NOMO-1 treated with DMSO at 0.1 percent for 48 hours (cell line): ENCODE data around the gene CDCP1.
A peak's percentile ranks its signal among the peaks of the same experiment; 100 is the strongest.

Experiments used
- DNase-seq: peaks from one replicate; lab custom pipeline; 2025; ENCODE audit not compliant: unreplicated experiment; lab: John Stamatoyannopoulos, UW

Gene CDCP1, protein sequence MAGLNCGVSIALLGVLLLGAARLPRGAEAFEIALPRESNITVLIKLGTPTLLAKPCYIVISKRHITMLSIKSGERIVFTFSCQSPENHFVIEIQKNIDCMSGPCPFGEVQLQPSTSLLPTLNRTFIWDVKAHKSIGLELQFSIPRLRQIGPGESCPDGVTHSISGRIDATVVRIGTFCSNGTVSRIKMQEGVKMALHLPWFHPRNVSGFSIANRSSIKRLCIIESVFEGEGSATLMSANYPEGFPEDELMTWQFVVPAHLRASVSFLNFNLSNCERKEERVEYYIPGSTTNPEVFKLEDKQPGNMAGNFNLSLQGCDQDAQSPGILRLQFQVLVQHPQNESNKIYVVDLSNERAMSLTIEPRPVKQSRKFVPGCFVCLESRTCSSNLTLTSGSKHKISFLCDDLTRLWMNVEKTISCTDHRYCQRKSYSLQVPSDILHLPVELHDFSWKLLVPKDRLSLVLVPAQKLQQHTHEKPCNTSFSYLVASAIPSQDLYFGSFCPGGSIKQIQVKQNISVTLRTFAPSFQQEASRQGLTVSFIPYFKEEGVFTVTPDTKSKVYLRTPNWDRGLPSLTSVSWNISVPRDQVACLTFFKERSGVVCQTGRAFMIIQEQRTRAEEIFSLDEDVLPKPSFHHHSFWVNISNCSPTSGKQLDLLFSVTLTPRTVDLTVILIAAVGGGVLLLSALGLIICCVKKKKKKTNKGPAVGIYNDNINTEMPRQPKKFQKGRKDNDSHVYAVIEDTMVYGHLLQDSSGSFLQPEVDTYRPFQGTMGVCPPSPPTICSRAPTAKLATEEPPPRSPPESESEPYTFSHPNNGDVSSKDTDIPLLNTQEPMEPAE

GRCh38 chr3:45145681-45146614, at the start of gene CDCP1:
TSS of gene CDCP1 (minus strand) at chr3:45146378. CDS start at chr3:45146287, 91 bp downstream.
- peak; percentile 14 for DNase-seq

DNA sequence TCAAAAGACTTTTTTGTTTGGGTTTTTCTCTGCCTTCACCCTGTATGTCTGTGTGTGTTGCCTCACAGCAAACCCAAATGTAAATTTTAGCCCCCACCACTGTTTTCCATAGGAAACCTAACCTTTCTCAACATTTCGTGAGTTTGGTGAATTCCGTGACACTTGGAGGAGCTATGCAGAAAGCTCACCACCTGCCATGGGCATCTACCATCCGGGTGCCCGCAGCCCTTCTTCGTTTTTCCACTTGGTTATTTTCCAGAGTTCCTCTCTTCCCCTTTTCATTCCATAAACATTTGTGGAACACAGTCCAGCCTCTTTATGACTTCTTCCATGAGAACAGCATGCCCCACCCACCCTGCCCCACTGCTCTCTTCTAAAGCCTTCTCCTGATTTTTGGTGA, 48.6 kb upstream of the CDCP1 start:
- DNase-seq = no peak

DNA sequence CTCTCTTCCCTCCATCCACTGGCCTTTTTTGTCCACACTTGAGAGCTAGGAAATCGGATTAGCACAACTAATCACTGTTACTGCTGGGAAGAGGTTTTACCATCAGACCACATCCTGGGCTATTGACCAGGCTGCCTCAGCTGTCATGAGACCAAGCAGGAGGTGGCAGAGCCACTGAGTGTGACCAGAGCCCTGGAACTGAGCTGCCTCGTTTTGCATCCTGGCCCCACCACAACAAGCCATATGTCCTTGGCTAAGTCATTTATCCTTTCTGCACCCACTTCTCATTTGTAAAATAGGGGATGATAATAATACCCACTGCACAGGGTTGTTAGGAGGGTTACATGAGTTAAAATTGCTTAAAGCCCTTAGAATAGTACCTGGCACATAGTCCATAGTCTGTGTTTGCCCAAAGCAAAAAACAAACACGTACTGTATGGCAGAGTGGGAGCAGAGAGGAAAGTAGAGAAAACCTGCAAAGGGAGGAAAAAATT, 45.8 kb upstream of the CDCP1 start:
- no peak for DNase-seq

DNA sequence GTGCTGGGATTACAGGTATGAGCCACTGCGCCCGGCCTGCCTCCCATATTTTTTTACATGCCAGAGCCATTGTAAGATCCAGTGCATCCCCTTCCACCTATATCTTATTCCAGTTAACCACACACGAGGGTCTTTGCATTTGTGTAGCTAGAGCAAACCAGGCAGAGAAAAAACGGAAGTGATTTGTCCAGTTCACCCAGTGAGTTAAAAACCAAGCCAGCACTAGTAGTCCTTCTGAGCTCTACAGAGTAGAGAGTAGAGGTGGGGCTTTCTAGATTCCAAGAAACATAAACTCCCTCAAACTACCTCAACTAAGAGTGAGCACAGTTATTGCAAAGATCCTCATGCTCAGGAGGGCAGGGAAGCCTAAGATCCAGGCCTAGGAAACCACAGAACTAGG, 45.2 kb upstream of the CDCP1 start:
- DNase-seq = no peak

DNA sequence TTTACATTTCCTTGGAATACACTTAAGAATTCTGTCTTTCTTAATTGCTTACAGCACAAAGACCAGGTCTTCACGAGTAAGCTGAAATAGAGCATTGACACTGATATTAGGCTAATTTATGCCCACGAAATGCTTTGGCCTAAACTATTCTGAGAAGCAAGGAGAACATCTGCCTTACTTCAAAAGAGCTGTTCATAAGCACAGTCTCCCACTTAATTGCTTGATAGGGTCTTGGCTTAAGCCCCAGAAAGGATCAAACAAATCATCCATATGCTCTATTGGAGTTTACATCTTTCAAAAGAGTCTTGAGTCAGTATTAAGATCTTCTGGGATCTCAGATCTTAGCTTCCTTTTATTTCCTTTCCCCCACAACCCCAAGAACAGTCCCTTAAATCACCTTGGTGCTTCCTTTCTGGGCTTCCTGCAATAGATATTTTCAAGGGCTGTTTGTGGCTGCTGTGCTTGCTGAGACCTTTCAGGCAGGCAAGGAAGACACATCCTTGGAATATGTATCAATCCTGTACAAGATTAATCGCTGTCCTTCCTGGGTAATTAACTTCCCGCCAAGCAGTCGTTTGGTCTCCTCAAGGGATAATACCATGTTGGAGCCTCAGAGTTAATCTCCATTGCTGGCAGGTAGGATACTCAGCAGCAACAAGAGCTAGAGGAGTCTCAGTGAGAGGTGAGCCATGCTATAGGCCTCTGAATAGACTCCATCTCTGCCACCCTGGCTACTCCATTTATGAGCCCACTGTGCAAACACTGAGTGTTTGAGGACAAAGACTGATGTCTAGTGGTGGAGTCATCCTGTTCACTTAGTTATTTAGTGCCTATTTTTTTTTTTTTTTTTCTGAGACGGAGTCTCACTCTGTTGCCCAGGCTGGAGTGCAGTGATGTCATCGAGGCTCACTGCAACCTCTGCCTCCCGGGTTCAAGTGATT, 42.8 kb upstream of the CDCP1 start:
- DNase-seq = no peak

DNA sequence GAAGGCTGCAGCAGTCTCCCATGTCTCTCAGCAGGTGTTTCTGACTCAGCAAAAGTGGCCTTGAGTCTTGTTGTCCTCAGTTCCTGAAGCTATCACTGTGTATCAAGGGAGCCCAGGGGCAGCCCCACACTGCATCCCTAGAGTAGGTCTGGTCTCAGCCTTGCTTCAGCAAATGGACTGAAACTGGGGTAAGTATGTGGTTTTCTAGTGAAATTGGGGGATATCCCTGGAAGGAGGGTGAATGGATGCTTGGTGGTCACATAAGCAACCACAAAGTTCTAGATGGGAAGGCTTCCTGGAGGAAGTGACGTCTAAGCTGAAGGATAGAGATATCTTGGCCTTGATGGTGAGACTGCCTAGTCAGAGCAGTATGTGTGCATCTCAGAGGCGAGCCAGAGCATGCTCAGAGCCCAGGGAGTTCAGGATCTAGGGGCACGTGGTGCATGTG, 41.5 kb upstream of the CDCP1 start:
- no peak for DNase-seq

- no peak for DNase-seq
Observed at GRCh38 chr3:45186871-45187270, 40.7 kb upstream of the CDCP1 start.

DNA sequence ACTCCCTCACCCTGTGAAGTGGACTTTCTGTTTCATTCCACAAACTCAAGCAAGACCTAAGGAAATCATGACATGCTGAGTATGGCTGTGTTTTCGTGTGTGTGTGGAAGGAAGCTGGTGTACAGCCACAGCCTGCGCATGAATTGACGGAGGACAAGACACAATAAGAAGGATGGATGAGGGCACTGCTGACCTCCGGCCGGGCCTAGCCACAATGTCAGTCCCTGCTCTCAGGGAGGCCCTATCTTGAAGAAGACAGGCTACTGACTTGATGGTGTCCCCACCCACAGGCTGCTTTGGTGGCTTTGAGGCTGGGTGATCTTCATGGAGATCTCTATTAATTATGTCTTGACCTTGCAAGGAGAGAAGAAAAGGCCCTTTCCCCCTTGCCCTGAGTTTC, 39.3 kb upstream of the CDCP1 start:
- DNase-seq = no peak

GRCh38 chr3:45185052-45185451, 38.9 kb upstream of the CDCP1 start:
- no peak for DNase-seq

GRCh38 chr3:45183872-45184262, 37.7 kb upstream of the CDCP1 start:
- DNase-seq = no peak

DNA sequence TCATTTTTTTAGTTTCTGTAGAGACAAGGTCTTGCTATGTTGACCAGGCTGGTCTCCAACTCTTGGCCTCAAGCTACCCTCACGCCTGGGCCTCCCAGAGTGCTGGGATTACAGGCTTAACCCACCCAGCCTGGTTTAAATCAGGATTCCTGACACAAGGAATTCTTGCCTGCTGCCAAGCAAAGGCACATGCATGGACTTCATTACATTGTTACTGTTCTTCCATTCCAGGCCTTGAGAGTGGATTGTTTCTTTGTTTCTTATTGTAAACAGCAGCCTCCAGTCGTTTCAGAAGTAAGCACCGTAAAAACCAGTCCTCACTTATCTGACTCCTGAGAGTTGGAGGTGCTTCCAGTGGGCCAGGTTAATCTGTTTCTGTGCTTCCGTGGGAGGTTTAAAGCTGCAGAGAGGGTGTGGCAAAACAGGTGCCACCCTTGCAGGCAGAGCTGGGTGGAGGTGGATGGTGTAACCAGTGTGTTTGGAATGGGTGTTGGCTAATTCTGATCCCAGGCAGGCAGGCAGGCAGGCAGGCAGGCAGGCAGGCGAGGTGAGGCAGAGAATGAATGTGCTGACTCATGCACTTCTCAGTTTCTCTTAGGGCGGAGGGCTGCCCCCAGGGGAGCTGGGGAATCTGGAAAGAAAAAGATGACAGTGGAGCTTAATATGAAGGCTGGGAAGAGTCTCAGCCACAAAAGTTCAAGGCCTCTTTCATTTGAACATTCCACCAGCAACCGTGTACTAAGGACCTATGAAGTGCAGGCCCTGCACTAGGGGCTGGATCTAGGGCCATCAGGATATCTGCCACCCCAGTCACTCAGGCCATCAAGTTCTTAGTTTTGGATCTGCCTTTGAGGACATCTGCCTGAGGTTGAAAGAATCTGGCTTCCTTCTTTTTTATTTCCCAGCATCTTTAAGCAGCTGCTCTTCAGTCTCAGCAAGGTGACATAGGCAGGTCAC, 37.0 kb upstream of the CDCP1 start:
- DNase-seq = no peak

GRCh38 chr3:45181496-45181895, 35.3 kb upstream of the CDCP1 start:
- no peak for DNase-seq

DNA sequence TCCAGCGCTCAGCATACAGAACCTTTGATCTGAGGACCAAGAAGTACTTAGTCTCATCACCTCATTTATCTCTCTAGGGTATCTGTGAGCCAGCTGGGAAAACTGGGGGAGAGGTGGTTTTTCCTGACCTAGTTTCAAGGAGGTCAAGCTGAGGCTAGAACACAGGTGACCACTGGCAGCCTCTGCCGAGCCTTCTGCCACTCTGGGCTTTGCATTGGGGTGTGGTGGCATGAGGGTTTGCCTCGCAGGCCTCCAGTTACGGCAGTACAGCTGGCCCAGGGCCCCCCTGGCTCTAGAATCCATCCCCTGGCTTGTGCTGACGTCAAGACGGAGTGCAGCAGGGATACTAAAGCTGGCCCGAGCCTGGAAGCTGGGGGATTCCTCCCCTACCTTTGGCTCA, 34.7 kb upstream of the CDCP1 start:
- no peak for DNase-seq

GRCh38 chr3:45180051-45180450, 33.9 kb upstream of the CDCP1 start:
- no peak for DNase-seq

DNA sequence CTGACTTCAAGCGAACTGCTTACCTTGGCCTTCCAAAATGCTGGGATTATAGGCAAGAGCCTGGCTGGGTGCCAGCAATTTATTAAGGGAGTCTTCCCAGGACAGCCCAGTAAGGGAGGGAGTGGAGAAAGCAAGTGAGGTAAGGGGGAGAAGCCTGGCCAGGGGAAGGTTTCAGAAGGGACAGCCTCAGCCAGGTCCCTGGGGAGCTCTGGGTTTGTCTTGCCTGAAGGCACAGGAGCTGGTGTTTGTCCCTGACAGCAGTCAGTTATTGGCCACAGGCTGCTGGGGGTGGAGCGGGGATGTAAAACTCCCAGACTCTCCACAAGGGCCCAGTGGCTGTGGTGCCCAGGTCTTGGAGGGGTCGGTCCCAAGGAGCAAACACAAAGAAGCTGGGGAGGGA, 33.0 kb upstream of the CDCP1 start:
- DNase-seq = no peak

DNA sequence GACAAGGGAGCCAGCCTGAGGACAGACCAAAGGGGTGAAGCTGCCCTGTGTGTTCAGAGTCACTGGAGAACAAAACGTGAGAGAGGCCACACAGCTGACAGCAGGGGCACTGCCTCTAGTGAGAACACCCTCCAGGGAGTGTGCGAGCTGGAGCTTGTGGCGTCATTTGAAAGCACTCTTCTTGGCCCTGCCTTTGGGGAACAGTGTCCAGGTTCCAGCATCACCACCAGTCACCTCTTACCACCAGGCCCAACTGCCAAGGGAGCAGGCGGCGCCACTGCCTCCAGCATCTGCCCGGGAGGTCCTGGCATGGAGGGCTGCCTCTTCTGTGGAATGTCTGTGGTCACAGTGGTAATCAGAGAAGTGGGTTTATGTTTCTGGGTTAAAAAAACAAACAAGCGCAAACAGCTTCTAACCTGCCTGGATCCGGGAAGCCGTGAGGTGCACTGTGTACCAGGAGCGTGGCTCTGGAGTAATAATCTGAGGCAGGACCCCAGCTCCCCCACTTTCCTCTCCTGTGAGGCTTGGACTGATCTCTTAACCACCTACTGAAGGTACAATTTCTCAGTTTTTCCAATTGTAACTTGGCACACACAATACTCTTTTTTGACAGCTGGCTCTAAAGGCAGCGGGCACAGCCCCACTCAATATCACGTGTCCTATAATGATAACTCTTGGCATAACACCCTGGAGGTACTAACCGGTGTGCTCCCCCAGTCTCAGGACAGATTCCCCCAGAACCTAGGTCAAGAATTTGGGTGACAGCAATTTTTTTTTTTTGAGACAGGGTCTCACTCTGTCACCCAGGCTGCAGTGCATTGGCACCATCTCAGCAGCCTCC, 32.2 kb upstream of the CDCP1 start:
- no peak for DNase-seq

GRCh38 chr3:45176912-45177311, 30.7 kb upstream of the CDCP1 start:
- DNase-seq = no peak

GRCh38 chr3:45174234-45174633, 28.1 kb upstream of the CDCP1 start:
- no peak for DNase-seq
